DOHH2 (cell line): Measurements from ENCODE around the gene PRKCQ.

ENCODE experiments used
- CTCF ChIP-seq: fragments of 200-600 bp; sonication (generic); IDR thresholded peaks from one replicate; pipeline ENCODE4 v1.5.1; 2014; ENCODE audit warnings: antibody characterized with exemption, mild to moderate bottlenecking, low read depth, low read length; ENCODE audit not compliant: poor library complexity, severe bottlenecking
- EZH2phosphoT487 ChIP-seq: fragments of 200-600 bp; sonication (generic); IDR thresholded peaks from 2 replicates; pipeline ENCODE4 v1.6.1; 2017; ENCODE audit warnings: borderline replicate concordance, mild to moderate bottlenecking, antibody characterized with exemption, low read length, moderate library complexity, mixed read lengths

- no peak for TF ChIP-seq CTCF
- TF ChIP-seq EZH2phosphoT487, result no peak
Observed at GRCh38 chr10:6486309-6486708, 93.8 kb downstream of the PRKCQ start.
